ENCODE data around the gene SLC25A46. TPM values are rescaled to one million over a fixed set of nuclear protein-coding genes. Genes with fewer than 3 reads are reported as not detected.

SLC25A46 gene
- total RNA-seq, 2 donors from 2014 or later = 44.7 to 54.6 TPM

Other genes starting within 250 kb of the SLC25A46 start
- 1 to 10 TPM; 3.1 to 3.7 TPM for gene TMEM232, start 12.3 kb upstream of the SLC25A46 start, total RNA-seq

Measured in left colon (tissue), 2 donors.